HTERT RPE-1 (cell line): ENCODE results near the gene MXRA7.

Experiments used
- in situ Hi-C: fragments of 300-500 bp; cut with MboI; formaldehyde crosslinking; loops from 4 replicates; pipeline ENCODE4 v1.14.3; 2020; ENCODE audit warnings: low sequenced_read_pairs

The MXRA7 gene

DNA sequence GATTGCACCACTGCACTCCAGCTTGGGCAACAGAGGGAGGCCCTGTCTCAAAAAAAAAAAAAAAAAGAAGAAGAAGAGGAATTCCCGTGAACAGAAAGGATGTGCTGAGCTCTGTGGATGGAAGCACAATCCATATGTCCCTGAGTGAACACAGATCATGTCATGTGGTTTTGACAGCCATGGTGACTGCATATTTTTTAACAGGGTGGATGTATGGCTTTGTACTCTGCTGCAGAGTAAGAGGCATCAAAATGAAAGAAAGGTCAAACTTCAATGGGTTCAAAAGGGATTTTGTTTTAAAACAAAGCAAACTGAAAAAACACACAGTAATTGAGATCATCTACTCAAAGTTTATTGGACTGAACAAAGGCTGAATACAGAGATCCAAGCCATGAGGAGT, 31.5 kb downstream of the MXRA7 start:
- in situ Hi-C loops = no loop called here

DNA sequence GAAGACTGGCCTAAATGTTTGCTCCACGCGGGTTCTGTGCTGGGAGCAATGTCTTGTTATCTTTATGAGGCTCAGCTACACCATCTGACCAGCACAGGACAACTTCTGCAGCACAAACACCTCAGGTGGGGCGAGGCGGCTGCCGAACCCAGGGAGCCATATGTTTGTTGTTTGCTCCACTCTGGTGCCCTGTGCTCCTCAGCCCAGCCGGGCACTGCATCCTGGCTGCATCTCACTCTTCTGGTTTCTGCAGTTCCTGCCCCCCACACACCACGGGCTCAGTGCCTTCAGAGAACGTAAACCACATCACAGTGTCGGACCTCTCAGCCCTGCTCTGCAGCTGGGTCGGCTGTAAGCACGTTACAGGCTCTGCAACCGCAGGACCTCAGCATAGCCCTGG, 32.4 kb downstream of the MXRA7 start:
- in situ Hi-C loops = no loop called here

DNA sequence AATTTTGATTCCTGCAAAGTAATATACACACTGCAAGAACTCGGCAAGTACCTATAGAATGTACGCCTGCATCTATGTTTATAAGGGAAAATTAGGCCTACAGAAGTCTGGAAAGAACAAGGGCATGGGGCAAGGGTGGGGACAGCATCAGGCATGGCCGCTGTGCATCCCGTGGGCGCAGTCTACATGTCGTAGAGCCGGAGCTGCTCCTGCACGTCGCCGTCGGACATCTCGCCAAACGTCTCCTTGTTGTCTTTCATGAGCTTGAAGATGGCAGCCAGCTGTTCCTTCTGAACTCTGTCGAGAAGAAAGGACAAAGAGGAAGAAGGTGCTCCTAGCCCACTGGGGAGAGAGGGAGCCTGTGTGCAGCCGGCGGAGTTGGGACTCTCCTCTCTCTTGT, 33.4 kb downstream of the MXRA7 start:
- in situ Hi-C loops = no loop called here

DNA sequence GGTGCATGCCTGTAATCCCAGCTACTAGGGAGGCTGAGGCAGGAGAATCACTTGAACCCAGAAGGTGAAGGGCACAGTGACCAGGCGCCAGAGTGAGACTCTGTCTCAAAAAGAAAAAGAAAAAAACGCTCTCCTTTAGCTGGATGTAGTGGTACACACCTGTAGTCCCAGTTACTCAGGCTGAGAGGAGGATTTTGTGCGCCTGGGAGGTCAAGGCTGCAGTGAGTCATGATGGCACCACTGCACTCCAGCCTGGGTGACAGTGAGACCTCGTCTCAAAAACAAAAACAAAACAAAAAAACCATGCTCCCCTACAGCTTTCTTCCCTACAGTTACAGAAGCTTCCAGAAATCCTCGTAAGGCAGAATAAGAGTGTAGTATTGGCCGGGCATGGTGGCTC, 34.1 kb downstream of the MXRA7 start:
- in situ Hi-C loops = no loop called here

DNA sequence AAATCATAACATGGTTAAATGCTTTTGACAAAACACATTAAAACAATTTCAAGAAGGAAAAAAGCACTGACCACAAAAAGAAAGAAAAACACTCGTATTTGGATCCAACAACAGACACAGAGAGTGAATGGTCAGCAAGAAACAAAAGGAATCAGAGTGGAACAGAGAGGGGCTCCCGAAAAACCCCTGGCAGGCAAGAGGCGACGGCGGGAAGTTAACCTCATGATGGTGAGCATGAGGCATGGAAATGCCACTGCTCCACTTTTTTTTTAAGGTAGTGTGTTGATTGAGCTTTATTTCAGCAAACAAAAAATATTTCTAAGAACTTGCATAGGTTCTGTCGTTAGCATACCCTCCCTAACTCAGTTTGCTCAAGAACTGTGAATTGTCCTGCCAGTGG, 35.1 kb downstream of the MXRA7 start:
- in situ Hi-C loops = no loop called here

DNA sequence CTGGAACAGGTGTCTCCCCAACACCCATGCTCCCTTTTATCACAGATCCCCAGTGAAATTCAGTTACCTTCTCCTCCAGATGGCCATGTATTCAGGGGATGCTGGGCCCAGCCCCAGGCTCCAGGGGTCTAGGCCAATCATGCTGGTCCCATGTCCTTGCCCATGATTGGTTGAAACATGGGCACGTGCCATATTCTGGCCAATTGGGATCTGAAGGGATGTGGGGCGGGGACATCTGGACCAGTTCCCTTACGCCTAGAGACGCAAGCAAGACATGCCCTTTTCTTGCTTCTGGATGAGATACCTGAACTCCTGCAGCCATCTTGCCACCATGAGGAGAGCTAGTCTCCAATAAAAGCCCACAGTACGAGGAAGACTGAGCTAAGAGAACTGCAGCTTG, 36.2 kb downstream of the MXRA7 start:
- in situ Hi-C loops = no loop called here

DNA sequence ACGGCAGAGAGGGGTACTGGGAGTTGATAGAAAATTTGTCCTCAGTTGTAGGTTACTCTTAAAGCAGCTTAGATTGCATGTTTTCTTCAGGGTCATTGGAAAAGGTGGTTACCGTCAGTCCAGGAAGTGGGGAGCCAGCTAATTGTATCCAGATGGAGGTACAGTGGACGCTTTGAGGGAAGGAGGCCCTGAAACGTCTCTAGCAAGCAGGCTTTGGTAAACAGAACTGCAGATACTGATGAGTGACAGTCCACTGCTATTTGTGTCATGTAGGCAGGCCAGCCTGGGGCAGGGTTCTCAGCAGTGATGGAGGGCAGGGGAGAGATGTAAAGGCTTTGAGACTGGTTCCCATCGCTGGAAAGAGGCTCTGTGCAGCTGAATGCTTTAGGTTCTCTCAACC, 37.0 kb downstream of the MXRA7 start:
- in situ Hi-C loops = no loop called here

DNA sequence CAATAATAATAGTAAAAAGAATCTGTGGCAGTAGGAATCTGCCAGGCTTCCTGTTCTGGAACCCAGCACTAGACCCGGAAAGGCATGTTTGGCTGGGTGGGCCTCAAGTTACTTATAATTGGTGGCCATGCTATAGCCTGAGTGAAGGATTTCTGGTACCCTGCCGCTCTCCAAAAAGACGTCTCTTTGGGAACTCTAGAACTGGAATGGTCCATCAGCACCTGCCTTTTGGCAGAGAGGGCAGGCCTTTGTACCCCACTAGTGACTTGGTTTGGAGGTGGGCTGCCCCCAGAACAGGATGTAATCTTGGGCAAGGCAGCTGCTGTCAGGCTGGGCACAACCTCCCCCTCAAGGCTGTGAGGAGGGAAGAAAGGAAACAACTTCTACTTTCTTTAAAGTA, 37.9 kb downstream of the MXRA7 start:
- in situ Hi-C loops = no loop called here

DNA sequence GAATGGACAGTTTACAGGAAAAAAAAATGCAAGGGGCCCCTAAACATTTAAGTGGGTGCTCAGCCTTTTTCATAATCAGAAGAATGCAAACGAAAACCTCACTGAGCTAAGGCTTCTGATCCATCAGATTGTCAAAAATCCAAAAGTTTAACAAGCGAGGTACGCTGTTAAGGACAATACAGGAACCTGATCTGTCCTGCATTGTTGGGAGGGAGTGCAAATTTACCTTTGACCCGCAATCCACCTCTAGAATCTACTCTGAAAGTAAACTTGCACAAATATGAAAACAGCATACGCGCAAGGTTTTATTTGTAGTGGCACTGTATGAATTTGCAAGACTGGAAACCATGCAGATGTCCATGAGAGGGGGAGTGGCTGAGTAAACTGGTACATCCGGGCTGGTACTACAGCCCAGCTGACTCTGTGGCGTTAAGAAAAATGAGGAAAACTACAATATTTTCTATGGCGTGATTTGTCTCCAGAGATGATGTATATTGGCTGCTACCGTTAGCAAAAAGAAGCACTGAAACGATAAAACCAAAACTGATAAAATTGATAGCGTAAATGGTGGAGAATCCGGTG, 38.4 kb downstream of the MXRA7 start:
- in situ Hi-C loops = no loop called here

DNA sequence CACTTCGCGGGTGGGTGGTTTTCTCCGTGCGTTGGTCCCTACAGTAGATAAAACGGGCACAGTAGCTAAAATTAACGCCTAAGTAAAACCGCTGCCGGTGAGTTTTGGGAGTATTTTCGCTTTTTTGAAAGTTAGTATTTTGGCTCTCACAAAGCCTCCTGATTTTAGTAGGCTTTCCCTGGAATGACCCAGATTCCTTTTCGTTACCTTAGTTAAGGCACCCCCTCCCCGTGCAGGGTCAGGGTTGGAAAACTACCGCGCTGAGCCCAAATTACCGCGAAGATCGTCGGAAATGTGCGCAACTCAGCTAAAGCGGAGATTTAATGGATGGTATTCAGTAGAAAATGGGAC, 38.9 kb downstream of the MXRA7 start:
- in situ Hi-C loops = no loop called here

DNA sequence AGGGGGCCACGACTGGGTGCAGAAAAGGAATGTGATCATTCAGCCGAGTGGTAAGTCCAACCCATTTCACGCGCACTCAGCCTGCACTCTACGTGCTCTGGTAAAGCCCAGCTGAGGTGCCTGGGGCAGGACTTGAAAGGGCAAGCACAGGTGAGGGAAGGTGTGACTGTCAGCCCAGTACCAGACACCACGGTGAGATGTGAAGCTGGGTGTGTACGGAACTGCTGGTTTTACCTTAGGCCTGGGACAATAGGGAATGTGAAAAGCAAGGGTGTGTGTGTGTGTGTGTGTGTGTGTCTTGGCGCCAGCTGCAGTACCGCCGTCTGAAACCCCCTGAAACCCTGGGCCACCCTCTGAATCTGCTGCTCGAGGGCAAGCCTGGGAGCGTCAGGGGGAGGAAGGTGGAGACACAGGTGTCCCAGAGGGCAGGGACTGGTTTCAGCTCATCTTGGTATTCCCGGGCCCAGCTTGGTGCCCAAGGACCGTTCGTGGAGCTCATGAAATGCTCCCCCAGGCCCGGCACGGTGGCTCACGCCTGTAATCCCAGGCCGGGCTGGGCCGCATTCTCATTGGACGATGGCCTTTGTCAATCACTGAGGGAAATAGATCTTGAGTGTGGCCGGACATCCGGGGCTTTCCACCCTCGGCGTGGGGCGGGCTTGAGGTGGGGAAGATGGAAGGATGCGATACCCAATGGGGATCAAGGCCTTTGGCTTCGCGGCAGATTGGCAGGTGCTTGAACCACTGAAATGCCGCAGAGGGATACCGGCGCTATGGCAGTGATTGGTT, 39.4 kb downstream of the MXRA7 start:
- in situ Hi-C loops = no loop called here

DNA sequence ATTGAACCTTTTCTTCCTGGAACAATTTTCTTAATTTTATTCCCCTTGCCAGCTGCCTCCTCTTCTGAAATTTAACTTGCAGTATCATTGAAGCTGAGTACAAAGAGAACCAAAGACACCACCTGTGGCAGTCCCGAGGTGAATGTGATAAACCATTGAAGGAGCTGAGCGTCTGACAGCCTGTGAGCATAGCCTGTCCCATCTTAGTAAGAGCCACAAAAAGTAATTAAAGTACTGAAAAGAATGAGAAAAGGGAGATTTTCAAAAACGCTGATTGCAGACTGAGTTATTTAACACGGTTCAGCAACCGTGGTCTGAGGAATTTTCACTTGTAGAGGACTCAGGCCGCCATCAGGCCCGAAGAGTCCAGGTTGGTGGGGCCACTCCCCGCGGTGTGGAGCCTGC, 40.0 kb downstream of the MXRA7 start:
- in situ Hi-C loops = no loop called here

DNA sequence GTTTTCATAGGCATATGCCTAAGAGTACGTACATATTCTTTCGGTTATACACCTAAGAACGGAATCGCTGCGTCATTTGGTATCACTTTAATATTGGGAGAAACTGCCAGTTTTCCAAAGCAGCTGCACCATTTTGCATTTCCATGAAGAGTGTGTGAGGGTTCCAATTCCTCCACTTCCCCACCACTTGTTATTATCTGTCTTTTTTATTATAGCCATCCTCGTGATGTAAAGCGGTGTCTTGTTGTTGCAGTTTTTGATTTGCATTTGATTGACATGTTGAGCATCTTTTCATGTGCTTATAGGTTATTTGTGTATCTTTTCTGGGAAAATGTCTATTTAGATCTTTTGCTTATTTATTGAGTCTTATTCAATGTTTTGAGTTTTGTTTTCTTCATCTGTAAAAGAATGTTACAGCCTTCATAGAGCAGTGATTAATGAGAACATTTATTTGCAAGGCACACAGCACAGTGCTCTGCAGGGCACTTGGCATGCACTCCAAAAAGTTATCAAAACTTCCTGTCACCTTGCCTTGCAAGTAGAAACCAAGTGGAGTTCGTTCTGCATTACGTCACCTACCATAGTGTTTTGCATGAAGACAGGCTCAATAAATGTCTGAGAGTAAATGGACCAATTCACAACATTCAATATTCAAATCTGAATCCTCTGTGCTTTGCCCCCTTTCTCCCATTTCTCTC, 40.6 kb downstream of the MXRA7 start:
- in situ Hi-C loops = no loop called here

DNA sequence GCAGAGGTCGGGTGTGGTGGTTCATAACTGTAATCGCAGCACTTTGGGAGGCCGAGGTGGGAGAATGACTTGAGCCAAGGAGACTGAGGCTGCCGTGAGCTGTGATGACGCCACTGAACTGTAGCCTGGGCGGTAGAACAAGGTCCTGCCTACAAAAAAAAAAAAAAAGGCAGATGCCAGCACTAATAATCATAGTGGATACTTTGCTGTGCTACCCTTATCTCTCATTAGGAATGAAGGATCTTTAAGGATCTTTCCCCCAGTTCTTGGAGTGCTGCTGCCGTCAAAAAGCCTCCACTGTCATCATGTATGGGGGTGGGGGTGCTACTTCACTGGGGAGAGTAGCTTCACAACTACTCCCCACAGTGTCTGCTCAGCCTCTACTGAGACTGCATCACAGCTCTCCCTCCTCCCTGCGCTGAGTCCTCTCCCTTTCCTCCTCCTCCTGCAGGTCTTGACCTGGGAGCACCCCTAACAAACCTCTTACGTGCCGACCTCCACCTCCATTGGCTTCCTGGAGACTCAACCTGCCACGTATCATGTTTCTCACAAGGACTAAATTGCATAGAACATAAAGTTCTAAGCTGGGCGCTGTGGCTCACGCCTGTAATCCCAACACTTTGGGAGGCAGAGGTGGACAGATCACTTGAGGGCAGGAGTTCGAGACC, 42.8 kb downstream of the MXRA7 start:
- in situ Hi-C loops = no loop called here

DNA sequence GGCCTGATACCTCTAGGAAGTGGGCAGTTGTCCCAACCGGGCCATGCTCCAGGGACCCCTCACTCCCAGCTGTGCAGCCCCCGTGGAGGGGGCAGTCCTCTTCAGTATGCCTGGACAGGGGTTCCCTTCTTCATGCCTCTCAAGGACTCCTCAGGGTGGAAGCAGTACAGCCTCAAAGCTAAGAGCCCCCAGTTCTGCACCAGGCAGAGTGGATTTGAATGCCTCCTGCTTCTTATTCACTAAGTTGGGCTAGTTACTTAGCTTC, 43.3 kb downstream of the MXRA7 start:
- in situ Hi-C loops = no loop called here

DNA sequence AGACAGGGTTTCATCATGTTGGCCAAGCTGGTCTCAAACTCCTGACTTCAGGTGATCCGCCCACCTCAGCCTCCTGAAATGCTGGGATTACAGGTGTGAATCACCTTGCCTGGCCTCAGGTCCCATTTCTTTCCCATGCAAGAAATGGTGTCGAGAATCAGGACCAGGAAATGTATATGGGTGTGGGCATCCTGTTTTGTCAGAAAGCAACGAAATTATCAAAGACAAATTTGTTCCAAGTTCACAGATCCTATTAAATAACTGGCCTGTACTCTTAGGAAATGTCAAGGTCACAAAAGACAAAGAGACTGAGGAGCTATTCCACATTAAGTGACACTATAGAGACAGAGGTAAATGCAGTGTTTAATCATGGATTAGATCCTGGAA, 50.1 kb downstream of the MXRA7 start:
- in situ Hi-C loops = no loop called here

DNA sequence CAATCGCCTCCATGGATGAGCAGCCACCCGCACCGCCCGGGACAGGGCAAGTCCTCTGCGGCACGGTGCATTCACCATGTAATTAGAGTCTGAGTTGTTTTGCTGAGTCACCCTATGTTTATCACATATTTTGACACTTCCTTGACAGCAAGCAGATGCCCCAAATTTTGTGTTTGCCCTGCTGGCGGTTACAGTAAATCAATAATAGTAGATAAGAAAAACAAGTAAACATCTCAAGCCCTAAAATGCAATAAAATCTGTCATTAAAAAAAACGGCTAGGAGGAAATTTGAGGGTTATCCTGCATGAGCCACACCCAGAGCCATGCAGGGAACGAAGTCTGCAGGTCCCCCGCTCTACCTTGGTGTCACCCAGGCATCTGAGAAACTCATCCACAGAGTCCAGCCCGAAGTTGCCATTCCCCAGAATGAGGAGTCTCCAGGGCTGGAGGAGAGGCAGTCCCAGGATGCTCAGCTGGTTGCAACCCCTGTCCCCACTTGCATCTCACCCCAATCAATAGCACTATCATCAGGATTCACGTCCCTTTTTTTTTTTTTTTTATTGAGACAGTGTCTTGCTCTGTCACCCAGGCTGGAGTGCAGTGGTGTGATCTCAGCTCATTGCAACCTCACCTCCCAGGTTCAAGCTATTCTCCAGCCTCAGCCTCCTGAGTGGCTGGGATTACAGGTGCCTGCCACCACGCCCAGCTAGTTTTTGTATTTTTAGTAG, 50.7 kb downstream of the MXRA7 start:
- in situ Hi-C loops = no loop called here

DNA sequence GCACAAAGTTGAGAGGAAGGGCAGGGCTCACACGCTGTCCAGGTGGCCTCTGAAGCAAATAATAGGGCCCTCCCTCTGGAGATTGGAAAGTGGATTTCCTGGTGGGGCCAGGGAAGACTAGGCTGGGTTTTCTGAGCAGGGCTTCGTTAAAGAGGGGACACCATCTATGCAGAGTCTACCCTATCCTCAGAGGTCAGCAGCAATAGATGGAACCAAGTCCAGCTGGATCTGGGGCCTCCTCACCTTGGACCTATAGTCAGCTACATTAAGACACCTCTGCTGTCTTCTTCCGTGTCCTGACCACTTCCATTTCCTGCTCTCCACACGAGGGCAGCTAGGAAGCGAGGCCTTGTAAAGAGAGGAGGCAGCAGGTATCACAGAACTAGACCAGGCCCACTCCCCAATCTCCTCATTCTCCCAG, 52.5 kb downstream of the MXRA7 start:
- in situ Hi-C loops = no loop called here

DNA sequence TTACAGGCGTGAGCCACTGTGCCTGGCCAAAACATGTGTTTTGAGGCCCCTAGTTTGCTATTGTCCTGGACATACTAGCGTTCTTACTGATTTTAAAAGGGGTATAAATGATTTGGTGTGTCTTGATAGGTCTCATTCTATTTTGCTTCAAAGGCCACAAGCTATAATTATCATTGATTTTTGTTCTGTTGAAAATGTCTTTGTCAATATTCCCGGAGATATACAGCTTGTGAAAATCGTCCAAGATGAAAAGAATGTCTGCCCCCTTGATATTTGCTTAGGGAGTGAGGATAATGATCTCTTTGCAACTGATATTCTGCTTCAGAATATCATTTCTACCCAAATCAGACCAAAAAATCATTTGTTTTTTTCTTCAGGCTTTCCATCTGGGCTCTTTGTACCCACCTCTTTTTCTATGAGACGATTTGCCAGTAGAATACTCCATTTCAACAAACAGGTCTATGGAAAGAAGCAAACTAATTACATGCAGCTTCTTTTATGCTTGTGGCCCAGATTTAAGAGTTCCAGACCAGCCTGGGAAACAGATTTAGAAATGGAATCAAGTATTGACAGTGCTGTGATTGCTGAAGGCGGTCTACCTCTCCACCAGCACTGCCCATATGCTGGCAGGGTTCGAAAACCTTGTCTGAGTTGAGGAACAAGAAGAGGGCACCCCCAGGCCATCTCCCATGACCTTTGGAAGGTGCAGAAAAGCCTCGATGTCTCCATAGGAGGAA, 53.1 kb downstream of the MXRA7 start:
- in situ Hi-C loops = no loop called here

DNA sequence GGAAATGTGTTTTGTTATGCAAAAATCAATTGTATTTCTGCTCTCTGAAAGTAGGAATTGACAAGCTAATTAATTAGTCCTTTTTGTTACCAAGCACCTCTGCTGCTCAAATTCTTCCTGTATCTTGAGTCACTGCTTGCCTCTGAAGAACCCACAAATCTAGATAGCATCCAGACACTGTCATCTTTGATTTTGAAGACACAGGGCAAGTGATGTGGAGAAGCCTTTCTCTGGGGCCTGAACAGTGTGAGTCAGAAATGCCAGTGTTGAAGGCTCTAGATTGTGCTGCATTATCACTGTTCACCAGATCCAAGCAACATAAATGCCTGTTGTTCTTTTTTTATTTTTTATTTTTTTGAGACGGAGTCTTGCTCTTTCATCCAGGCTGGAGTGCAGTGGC, 56.4 kb downstream of the MXRA7 start:
- in situ Hi-C loops = no loop called here

DNA sequence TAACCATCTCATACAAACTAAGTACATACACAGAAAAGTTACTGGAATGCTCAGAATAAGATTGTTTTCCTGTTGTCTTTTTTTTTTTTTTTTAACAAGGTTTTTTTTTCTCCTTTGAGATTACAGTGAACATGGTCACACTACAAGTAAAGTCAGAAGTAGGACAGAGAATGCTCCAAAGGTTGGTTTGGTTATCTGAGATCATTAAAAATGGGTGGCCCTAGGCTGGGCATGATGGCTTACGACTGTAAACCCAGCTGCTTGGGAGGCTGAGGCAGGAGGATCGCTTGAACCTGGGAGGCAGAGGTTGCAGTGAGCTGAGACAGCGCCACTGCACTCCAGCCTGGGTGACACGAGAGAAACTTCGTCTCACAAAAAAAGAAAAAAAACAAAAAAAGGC, 60.3 kb downstream of the MXRA7 start:
- in situ Hi-C loops = no loop called here
